ENCODE results near the gene OXA1L. TPM values are rescaled to one million over a fixed set of nuclear protein-coding genes. Genes with fewer than 3 reads are reported as not detected.
"Not testable (repeated sequence)": the region's sequence is repeated elsewhere in the genome, so short reads cannot be mapped to it uniquely, and the experiment has no call there.

OXA1L gene
- 10 to 100 TPM; 65.2 to 81.9 TPM for total RNA-seq

DNA sequence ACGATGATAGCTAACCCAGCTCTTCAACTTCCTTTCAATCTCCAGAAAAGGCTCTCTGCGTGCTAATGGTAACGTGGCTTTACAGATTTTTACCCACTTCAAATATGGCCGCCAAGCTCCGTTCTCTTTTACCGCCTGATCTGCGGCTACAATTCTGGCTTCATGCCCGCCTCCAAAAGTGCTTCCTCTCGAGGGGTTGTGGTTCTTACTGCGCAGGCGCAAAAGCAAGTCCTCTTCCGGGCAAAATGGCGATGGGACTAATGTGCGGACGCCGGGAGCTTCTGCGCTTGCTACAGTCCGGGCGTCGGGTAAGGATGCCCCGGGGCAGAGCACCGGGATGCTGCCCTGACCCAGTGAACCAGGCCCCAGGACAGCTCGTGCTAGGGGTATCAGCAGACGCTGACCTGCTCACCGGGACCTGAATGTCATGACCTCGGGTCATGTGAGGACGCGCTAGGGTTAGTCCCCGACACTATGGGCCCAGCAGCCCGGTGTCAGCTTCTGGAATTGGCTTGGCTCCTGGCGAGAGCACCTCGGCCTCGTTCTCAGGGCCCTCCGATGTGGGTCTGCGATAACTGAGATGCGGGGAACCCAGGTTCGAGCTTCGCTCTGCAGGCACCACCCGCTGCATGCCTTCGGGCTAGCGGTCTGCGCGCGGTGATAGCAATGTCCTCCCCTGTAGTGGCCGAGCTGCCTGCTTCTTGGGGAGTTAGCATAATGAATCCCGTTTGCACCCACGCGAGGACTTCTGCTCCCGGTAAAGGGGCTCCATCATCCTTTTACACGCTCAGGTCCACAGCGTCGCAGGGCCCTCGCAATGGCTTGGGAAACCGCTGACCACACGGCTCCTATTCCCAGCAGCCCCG lies at the start of gene OXA1L:
OXA1L (plus strand) TSS at position 232 of the 866 bp plus-strand sequence; CDS start at position 246, 14 bp downstream.
- under 1% methylated on average over 42 of the region's 56 CpGs for WGBS
- Histone ChIP-seq H3K4me3 (peak within 1 kb of the TSS; percentile 67 to 91), H3K27ac (peak within 1 kb of the TSS; percentile 73 to 83), H3K27me3 (replicated peaks; ENCODE audit: insufficient read depth) (no peaks in the 10 kb centered on the region), H3K9me3 (no peaks in the 10 kb centered on the region), H3K36me3 (peaks cover 0 to 21% of the 10 kb centered on the region in 2 donors), H3K4me1 (replicated peaks) (no peaks in the 10 kb centered on the region)
- DNase-seq (ENCODE audit: low spot score): peak; percentile 97
- peak; percentile 98 for TF ChIP-seq POLR2AphosphoS5 (IDR thresholded peaks at IDR 0.05)
- TF ChIP-seq CTCF (IDR thresholded peaks at IDR 0.05): no peak
- no peak for TF ChIP-seq POLR2A (IDR thresholded peaks at IDR 0.05)
- intact Hi-C loops (cut with DNase I): loop anchor here (5.0 to 10.0 kb wide), 3 partner anchors 88 to 194 kb away; partner anchors contain the start of gene ABHD4

- TF ChIP-seq POLR2A (IDR thresholded peaks at IDR 0.05): no peak
- TF ChIP-seq POLR2AphosphoS5 (IDR thresholded peaks at IDR 0.05): no peak
- no peak for TF ChIP-seq CTCF (IDR thresholded peaks at IDR 0.05)
- no peaks in the 10 kb centered on the region for H3K9me3 ChIP-seq
- H3K27ac ChIP-seq: no peak overlapping the region
- no peak for DNase-seq (ENCODE audit: low spot score)
- no peaks in the 10 kb centered on the region for H3K4me1 ChIP-seq (replicated peaks)
- no peaks in the 10 kb centered on the region for H3K36me3 ChIP-seq
- WGBS: 75% methylated on average over 4 of the region's 4 CpGs
- no peak overlapping the region for H3K4me3 ChIP-seq
- intact Hi-C loops (cut with DNase I): no loop called here
- no peaks in the 10 kb centered on the region for H3K27me3 ChIP-seq (replicated peaks; ENCODE audit: insufficient read depth)
Measured at GRCh38 chr14:22718091-22718490, 48.4 kb upstream of the OXA1L start.

- intact Hi-C loops (cut with DNase I): no loop called here
- Histone ChIP-seq H3K36me3 (no peaks in the 10 kb centered on the region), H3K4me1 (replicated peaks) (no peaks in the 10 kb centered on the region), H3K4me3 (no peak overlapping the region), H3K27me3 (replicated peaks; ENCODE audit: insufficient read depth) (no peaks in the 10 kb centered on the region), H3K27ac (no peak overlapping the region), H3K9me3 (no peaks in the 10 kb centered on the region)
- no peak for DNase-seq (ENCODE audit: low spot score)
- TF ChIP-seq CTCF (IDR thresholded peaks at IDR 0.05) (no peak), POLR2A (IDR thresholded peaks at IDR 0.05) (no peak), POLR2AphosphoS5 (IDR thresholded peaks at IDR 0.05) (no peak)
- 83% methylated on average over 2 of the region's 2 CpGs for WGBS
Measured at GRCh38 chr14:22721213-22721612, 45.3 kb upstream of the OXA1L start.

DNA sequence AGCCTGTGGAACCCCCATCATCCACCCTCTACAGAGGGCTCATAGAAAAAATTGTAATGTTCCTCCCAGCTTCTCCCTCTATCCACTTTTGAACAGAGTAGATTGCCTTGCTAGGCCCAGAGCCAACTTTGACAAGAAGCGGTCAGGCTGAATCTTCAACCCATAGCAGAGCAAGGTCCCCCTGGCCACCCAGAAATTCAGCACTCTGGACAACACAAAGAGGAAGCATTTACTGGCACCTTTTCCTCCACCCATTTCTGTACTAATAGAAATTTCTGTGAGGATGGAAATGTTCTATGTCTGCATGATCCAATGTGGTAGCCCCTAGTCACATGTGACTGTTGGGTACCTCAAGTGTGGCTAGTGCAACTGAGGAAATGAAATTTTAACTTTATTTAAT lies 42.7 kb upstream of the OXA1L start:
- DNase-seq (ENCODE audit: low spot score): no peak
- Histone ChIP-seq H3K4me3 (no peak overlapping the region), H3K36me3 (no peaks in the 10 kb centered on the region), H3K4me1 (replicated peaks) (no peaks in the 10 kb centered on the region), H3K27ac (no peak overlapping the region), H3K27me3 (replicated peaks; ENCODE audit: insufficient read depth) (no peaks in the 10 kb centered on the region), H3K9me3 (no peaks in the 10 kb centered on the region)
- TF ChIP-seq POLR2A (IDR thresholded peaks at IDR 0.05): no peak
- no peak for TF ChIP-seq CTCF (IDR thresholded peaks at IDR 0.05)
- TF ChIP-seq POLR2AphosphoS5 (IDR thresholded peaks at IDR 0.05): no peak
- WGBS: 82% methylated on average over 1 of the region's 1 CpG
- intact Hi-C loops (cut with DNase I): no loop called here

- intact Hi-C loops (cut with DNase I); H3K36me3 ChIP-seq; H3K27ac ChIP-seq; H3K4me3 ChIP-seq; H3K9me3 ChIP-seq; DNase-seq (ENCODE audit: low spot score); H3K27me3 ChIP-seq (replicated peaks; ENCODE audit: insufficient read depth); H3K4me1 ChIP-seq (replicated peaks): not testable (repeated sequence)
- 73% methylated on average over 8 of the region's 8 CpGs for WGBS
Measured at GRCh38 chr14:22724847-22725246, 41.6 kb upstream of the OXA1L start.

GRCh38 chr14:22725374-22725773 lies 41.1 kb upstream of the OXA1L start:
- H3K4me1 ChIP-seq (replicated peaks); H3K36me3 ChIP-seq; H3K27me3 ChIP-seq (replicated peaks; ENCODE audit: insufficient read depth); H3K4me3 ChIP-seq; intact Hi-C loops (cut with DNase I); H3K9me3 ChIP-seq; H3K27ac ChIP-seq; DNase-seq (ENCODE audit: low spot score): not testable (repeated sequence)
- WGBS: 36% methylated on average over 3 of the region's 3 CpGs

All from prostate gland (tissue), 2 donors.